Adipocyte (in vitro differentiated cells): ENCODE results near the gene PLBD2.

Experiments
- DNase-seq: peaks from one replicate; pipeline ENCODE4 v3.0.0-alpha.2; 2015; ENCODE audit warnings: low read depth
- H3K27me3 ChIP-seq: replicated peaks from 2 replicates; pipeline ENCODE4 v1.7.0; 2013; ENCODE audit warnings: mild to moderate bottlenecking, low read length, moderate library complexity; ENCODE audit not compliant: control insufficient read depth, insufficient read depth
- H3K36me3 ChIP-seq: 2 replicates; pipeline ENCODE4 v1.7.0; 2013; ENCODE audit warnings: low read length, mild to moderate bottlenecking, moderate library complexity; ENCODE audit not compliant: control insufficient read depth, insufficient read depth, severe bottlenecking
- H3K4me1 ChIP-seq: 2 replicates; pipeline ENCODE4 v1.7.0; 2013; ENCODE audit warnings: mild to moderate bottlenecking, low read length, moderate library complexity; ENCODE audit not compliant: control insufficient read depth, insufficient read depth
- H3K4me3 ChIP-seq: 2 replicates; pipeline ENCODE4 v1.7.0; 2013; ENCODE audit warnings: mild to moderate bottlenecking, low read length, moderate library complexity
- H3K9ac ChIP-seq: 2 replicates; pipeline ENCODE4 v1.7.0; 2013; ENCODE audit warnings: mild to moderate bottlenecking, low read length, moderate library complexity
- H3K9me3 ChIP-seq: 2 replicates; pipeline ENCODE4 v1.7.0; 2013; ENCODE audit warnings: mild to moderate bottlenecking, low read length, moderate library complexity; ENCODE audit not compliant: control insufficient read depth

The PLBD2 gene

DNA sequence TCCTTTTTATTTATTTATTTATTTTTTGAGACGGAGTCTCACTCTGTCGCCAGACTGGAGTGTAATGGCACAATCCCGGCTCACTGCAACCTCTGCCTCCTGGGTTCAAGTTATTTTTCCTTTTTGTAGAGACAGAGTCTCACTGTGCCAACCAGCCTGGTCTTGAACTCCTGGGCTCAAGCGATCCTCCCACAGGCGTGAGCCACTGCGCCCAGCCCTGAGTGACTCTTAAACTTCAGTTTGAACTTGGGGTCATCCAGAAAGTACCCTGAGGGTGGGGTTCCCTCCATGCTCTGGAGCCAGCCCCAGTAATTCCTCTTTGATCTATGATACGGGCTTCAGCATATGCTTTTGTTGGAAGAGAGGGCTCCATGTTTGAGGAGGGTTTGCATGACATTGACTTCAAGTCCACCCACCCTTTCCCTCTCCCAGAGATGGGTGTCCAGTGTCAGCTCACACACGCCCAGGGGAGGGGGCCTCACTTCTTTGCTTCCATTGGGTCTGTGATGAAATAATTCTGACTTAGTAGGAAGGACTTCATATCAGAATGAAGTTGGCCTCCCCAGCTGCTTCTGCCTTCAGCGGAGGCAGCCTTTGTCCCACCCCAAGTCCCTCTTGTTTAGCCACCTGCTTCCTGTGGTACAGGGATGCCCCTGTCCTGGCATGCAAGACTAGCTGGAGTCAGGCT lies 33.4 kb downstream of the PLBD2 start:
- no peak for DNase-seq
- H3K36me3 ChIP-seq, result peaks cover 36% of the 10 kb centered on the region
- H3K27me3 ChIP-seq, result peaks cover under 1% of the 10 kb centered on the region
- H3K9me3 ChIP-seq, result no peaks in the 10 kb centered on the region
- H3K4me3 ChIP-seq, result no peak overlapping the region
- H3K4me1 ChIP-seq, result no peaks in the 10 kb centered on the region
- no peak overlapping the region for H3K9ac ChIP-seq

- no peaks in the 10 kb centered on the region for H3K9me3 ChIP-seq
- no peak overlapping the region for H3K4me3 ChIP-seq
- H3K9ac ChIP-seq, result no peak overlapping the region
- H3K36me3 ChIP-seq, result peaks cover 29% of the 10 kb centered on the region
- no peak for DNase-seq
- no peaks in the 10 kb centered on the region for H3K4me1 ChIP-seq
- H3K27me3 ChIP-seq, result peaks cover 7% of the 10 kb centered on the region
Observed at GRCh38 chr12:113392520-113392919, 34.1 kb downstream of the PLBD2 start.

DNA sequence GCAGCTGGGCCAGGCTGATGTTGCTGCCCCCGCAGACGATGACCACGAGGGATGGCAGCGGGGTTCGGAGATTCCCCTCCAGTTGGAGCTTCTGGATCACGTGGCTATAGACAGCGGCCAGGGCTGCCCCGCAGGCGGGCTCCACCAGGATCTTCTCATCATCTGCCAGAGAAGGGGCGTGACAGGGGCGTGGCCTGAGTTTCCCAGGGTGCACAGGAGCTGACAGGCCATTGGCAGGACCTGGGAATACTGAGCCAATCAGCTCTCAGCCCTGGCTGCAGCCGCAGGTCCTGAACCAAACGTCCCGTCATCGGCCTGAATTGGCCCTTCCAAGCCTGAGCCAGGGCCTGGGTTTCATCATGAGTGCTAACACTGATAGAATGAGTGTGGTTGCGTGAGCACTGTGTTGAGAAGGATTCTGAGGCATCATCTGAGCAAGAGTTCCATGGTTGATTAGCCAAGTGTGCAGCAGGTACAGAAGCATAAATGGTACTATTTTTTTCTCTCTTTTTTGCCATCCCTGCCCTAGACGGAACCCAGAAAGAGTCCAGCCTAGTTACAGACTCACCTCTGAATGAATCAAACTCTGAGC lies 34.7 kb downstream of the PLBD2 start:
- peaks cover 25% of the 10 kb centered on the region for H3K36me3 ChIP-seq
- H3K4me1 ChIP-seq, result no peaks in the 10 kb centered on the region
- peaks cover 12% of the 10 kb centered on the region for H3K27me3 ChIP-seq
- DNase-seq, result no peak
- no peaks in the 10 kb centered on the region for H3K9me3 ChIP-seq
- no peak overlapping the region for H3K9ac ChIP-seq
- H3K4me3 ChIP-seq, result no peak overlapping the region

DNA sequence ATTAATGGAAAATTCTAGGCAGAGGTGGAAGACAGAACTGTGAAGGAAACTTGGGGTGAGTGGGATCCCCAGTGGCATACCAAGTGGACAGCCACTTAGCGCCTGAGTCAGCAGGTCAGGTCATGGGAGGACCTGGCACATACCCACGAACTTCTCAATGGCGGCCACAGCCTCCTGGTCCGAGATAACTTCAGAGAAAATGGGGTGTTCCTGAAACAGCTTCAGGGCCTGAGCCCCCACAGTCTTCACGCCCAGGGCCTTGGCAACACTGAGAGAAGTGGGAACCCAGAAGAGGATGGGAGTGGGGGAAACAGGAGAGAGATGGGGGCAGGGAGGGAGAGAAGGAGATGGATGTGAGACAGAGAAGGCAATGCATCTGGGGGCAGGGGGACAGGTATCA lies 35.4 kb downstream of the PLBD2 start:
- H3K36me3 ChIP-seq, result peaks cover 20% of the 10 kb centered on the region
- no peak for DNase-seq
- H3K9ac ChIP-seq, result no peak overlapping the region
- H3K4me1 ChIP-seq, result no peaks in the 10 kb centered on the region
- H3K9me3 ChIP-seq, result no peaks in the 10 kb centered on the region
- H3K4me3 ChIP-seq, result no peak overlapping the region
- peaks cover 17% of the 10 kb centered on the region for H3K27me3 ChIP-seq

GRCh38 chr12:113395119-113395518 lies 36.7 kb downstream of the PLBD2 start:
- Histone ChIP-seq H3K36me3 (peaks cover 13% of the 10 kb centered on the region), H3K9me3 (no peaks in the 10 kb centered on the region), H3K4me1 (no peaks in the 10 kb centered on the region), H3K9ac (no peak overlapping the region), H3K4me3 (no peak overlapping the region), H3K27me3 (peaks cover 26% of the 10 kb centered on the region)
- no peak for DNase-seq

GRCh38 chr12:113396200-113396599 lies 37.8 kb downstream of the PLBD2 start:
- no peak for DNase-seq
- peaks cover 2% of the 10 kb centered on the region for H3K36me3 ChIP-seq
- H3K27me3 ChIP-seq, result peaks cover 30% of the 10 kb centered on the region
- no peak overlapping the region for H3K4me3 ChIP-seq
- H3K9me3 ChIP-seq, result no peaks in the 10 kb centered on the region
- no peaks in the 10 kb centered on the region for H3K4me1 ChIP-seq
- no peak overlapping the region for H3K9ac ChIP-seq

- Histone ChIP-seq H3K9ac (no peak overlapping the region), H3K9me3 (no peaks in the 10 kb centered on the region), H3K27me3 (peaks cover 30% of the 10 kb centered on the region), H3K4me3 (no peak overlapping the region), H3K36me3 (no peaks in the 10 kb centered on the region), H3K4me1 (no peaks in the 10 kb centered on the region)
- DNase-seq, result no peak
Observed at GRCh38 chr12:113396828-113397496, 38.6 kb downstream of the PLBD2 start.

DNA sequence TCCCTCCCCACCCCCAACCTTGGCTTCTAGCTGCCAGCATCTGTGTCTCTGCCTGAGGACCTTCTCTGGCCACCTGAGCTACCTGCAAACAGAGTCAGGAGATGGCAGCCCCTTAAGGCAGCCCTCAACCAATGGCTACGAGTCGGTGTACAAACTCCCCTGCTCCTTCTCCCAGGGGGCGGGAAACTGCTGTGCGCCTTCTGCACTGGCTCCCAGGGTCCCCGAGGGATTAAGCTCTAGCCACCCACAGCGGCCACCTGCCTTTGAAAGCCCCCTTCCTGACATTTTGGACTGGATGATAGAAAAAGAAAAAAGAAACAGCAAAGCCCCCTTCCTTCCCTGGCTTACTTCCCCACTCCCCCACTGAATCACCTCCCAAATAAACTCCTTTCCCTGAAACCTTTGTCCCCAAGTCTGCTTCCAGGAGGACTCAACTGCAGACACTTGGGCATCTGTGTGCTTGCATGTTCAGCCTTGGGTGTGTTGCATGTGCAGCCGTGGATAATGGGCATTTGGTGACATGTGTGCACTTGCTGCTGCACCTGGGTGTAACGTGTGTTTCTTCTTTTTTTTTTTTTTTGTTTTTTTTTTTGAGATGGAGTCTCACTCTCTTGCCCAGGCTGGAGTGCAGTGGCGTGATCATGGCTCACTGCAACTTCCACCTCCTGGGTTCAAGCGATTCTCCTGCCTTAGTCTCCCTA lies 39.3 kb downstream of the PLBD2 start:
- H3K9ac ChIP-seq, result no peak overlapping the region
- H3K36me3 ChIP-seq, result no peaks in the 10 kb centered on the region
- no peak for DNase-seq

DNA sequence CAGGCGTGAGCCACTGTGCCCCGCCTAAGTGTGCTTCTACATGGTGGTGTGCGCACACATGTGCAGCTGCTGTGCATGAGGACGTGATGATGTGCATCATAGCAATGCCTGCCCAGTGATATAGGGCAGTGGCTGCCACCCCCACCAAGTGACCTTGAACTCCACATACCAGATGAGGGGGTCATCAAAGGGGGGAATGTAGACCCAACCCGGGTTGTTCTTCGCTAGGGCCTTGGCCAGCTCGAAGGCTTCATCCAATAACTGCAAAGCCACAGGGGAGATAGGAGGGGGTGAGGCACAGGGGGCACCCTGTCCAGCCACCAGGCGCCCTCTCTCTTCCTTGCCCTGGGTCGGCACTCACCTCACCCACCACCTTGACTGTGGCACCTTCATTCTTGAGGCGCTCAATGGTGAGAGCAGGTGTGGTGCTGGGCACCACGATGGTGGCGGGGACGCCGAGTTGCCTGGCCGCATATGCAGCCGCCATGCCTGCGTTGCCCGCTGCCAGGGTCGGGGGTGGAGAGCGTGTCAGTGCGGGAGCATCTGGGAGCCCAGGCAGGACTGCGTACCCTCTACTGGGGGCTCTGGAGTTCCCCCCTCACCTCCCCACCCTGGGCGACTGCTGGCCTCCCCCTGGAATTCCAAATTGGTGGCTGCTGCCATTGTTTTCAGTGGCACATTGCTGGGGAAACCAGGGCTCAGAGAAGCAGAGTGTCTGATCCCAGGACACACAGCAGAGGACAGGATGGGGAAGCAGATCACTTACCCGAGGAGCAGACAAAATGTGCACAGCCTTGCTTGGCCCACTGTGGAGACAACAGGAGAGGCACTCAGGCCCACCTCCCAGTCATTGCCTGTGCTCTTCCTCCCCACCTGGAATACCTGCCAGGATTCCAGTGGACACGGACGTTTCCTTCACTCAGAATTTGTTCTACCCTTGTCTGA lies 40.2 kb downstream of the PLBD2 start:
- Histone ChIP-seq H3K4me3 (no peak overlapping the region), H3K4me1 (no peaks in the 10 kb centered on the region), H3K9ac (no peak overlapping the region), H3K27me3 (peaks cover 30% of the 10 kb centered on the region), H3K9me3 (no peaks in the 10 kb centered on the region), H3K36me3 (no peaks in the 10 kb centered on the region)
- no peak for DNase-seq

More for the DNA sequence above, 39.3 kb downstream of the PLBD2 start:
- no peaks in the 10 kb centered on the region for H3K9me3 ChIP-seq
- H3K4me3 ChIP-seq, result no peak overlapping the region
- H3K27me3 ChIP-seq, result peaks cover 30% of the 10 kb centered on the region
- no peaks in the 10 kb centered on the region for H3K4me1 ChIP-seq

DNA sequence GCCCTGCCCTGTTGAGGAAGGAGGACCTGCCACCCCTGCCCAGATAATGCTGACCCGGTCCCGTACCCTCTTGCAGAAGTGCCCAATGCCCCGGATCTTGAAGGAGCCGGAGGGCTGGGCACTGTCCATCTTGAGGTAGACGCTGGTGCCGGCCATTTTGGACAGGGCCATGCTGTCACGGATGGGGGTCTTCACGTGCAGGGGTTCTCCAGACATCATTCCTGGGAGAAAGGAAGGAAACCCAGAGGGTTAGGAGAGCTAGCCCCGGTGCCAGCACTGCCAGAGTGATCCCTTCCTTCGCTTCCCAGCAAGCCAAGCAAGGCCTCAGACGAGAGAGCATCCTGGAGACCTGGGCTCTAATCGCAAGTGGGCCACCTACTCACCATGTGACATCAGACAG lies 41.1 kb downstream of the PLBD2 start:
- H3K4me1 ChIP-seq, result peaks cover 4% of the 10 kb centered on the region

More for the DNA sequence above, 41.1 kb downstream of the PLBD2 start:
- Histone ChIP-seq H3K9me3 (no peaks in the 10 kb centered on the region), H3K27me3 (peaks cover 30% of the 10 kb centered on the region), H3K4me3 (no peak overlapping the region), H3K9ac (no peak overlapping the region), H3K36me3 (no peaks in the 10 kb centered on the region)
- DNase-seq, result no peak
